ENCODE measurements around the gene ZBP1.

ZBP1 gene

DNA sequence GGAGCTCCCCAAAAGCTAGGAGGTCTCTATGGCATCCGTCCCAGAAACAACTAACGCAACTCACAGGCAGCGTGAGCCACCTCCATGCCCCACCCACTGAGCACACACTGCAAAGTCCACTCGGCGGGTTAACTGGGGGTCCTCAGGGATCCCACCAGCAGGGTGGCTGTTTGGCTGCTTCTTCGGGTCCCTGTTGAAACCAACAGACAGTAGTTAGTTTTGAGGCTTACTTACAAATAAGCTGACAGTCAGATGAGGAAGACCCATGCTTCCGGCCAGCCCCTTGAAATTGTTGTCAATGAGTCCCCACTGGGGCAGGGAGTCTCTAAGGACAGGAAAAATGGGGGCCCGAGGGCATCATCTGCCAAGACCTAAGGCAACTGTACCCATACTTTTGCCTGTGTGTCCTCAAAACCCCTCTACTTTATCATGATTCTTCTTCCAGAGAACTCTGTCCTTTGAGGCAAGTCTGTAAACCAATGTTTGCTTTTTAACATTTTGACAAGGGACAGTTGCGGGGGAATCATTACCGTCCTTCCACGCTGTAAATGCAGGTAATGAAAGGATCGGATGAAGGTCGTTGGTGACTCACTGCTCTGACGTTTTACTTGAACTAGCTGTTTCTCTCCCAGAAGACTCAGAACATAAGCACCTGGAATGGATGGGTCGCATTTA, 61.5 kb downstream of the ZBP1 start:
- DNase-seq (ENCODE audit: low spot score): no peak

GRCh38 chr20:57557926-57558613, 62.2 kb downstream of the ZBP1 start:
- DNase-seq (ENCODE audit: low spot score): no peak

DNA sequence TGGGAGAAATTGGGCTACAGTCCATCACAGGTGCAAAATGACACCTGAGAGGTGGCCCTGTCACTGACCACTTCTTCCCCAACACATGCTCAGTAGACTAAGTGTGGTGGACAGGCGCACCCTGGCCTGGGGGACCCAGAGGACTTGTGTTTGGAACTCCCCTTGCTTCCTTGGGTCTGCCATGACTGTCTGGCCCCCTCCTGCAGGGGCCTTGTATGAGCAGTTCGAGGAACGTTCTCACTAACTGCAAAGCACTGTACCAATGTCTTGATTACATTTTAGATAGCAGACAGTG, 63.3 kb downstream of the ZBP1 start:
- no peak for DNase-seq (ENCODE audit: low spot score)

DNA sequence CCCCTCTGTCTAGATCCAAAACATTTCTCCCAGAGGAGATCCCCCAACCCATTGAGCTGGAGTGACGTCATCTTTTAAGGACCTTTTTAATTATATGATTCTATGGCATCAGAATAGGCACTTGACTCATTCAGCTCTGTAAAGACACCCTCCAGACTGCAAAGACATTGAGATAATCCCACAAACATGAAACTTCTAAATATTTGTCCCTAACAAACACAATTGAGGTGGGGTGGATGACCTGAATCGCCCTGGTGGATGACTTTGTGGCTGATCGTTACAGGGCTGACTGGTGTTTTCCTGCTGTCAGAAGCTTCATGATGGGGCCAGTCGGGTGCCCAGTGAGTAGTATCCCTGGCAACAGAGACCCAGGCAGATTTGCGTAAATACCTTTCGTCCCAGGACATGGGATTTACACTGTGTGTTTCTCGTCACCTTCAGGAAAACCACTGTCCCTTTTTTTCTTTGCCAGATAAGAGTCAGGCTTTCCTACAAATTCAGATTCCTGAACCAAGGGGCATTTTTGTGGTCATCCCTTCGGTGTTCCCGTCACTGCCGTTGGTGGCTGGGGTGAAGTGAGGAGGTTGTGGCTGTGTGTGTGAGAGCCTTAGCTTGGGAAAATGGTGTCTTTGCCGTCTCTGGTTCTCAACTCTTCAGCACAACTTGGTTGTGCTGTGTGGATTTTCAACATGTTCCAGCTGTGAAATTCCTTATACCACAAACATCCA, 64.6 kb downstream of the ZBP1 start:
- DNase-seq (ENCODE audit: low spot score): no peak
